T47D (cell line): ENCODE data around the gene HK1.

Experiments
- DNase-seq, 2 experiments: peaks; one replicate each; pipeline versions ENCODE4 v3.0.0 to v3.0.0-alpha.2; 2011 to 2012; ENCODE audit warnings: low read depth in 1 of 2, low spot score in 1 of 2
- JUND ChIP-seq: IDR thresholded peaks from 2 replicates; pipeline ENCODE4 v1.6.1; 2012; ENCODE audit warnings: low read depth
- in situ Hi-C: cut with HindIII; loops from 2 replicates; pipeline ENCODE4 v1.10.0; 2016; ENCODE audit warnings: low sequenced_read_pairs, low pct_unique_long_range_greater_than_20kb

The HK1 gene

DNA sequence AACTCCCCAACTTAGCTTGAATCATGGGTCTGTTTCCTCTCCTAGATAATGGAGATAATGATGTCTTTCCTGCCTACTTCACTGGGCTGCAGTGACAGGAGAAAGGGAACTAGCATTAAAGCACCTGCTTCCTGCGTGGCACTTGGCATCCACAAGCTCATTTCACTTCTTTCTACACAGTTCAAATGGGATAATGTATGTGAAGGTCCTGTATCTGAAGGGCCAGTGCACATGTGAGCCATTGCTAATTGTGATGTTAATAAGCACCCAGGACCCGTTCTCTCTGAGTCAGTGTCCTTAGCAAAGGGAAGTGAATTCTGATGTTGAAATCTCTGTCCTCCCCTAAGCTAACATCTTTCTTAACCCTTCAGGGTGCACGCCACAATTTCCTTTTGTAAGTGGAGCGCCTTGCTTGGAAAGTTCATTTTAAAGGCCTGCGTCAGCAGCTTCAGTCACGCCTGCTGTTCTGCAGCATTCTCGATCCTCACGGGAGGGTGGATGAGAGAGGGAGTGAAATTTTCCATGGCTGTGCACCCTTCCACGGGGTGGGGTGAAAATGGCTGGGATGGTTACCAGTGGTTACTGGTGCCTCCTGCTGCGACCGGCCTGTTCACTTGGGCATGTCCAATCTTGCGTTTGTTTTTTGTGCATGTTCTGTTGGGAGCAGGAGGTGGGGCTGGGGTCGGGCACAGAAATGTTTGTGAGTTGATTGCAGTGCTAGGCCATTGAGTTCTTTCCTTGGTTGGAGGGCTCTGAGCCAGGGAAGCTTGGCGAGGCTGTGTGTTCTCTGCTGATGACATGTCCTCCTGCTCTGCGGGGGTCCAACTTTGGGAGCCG lies 59.2 kb downstream of the HK1 start:
- peak in 1 of 2 experiments; percentile 78 for DNase-seq
- no peak for TF ChIP-seq JUND
- in situ Hi-C loops = no loop called here

DNA sequence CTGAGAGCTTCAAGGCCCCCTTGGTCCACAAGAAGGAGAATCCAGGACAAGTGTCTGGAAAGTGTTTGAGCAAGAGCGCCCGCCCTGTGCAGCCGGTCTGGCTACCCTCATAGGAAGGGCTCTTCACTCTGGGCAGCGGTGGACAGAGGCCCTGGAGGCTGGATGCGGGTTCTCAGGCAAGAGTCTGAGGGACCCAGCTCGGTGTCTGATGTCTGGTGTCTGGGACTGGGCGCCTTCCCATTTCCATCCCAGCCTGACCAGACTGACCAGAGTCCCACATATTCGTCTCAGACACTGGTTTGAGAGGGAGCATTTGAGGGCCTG lies 59.8 kb downstream of the HK1 start:
- in situ Hi-C loops = no loop called here
- TF ChIP-seq JUND = no peak

DNA sequence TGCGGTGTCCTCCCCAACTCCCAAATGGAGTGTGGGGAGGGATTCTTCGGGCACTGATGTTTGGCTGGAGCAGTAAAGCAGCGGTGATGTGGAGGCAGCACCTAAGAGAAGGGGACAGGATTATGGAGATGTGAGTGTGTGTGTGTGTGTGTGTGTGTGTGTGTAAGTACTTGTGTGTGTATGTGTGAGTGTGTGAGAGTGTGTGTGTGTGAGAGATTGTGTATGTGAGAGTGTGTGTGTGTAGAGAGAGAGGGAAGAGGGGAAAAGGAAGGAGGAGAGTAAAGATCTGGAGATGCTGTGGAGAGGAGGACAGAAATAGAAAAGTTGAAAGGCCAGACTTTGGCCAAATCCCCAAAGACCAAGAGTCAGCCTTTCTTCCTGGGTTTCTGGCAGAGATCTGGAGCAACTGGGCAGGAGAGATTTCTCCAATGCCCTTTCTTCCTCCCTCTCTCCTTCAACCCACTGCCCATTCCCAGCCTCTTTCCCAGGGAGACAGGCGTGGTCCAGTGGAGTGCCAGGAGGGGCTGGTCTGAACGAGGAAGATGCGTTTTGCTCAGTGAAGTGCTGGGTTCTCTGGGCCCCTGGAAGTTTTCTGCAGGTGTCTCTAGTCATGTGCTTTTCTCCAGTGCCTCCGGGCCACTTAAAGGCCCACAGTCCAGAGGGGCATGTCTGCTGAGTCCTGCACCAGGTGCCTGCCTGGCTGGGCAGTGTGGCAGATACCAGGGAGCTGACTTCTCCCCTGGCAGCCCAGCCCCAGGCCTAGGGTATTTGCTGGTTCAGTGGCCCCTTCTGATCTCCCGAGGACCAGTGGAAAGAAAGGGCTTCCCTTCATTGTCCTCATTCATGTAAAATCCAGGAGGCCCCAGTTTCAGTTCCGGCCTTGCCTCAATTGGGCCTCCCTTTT lies 60.5 kb downstream of the HK1 start:
- no peak for DNase-seq
- in situ Hi-C loops = no loop called here
- no peak for TF ChIP-seq JUND

More for the DNA sequence above, 59.8 kb downstream of the HK1 start:
- no peak for DNase-seq

DNA sequence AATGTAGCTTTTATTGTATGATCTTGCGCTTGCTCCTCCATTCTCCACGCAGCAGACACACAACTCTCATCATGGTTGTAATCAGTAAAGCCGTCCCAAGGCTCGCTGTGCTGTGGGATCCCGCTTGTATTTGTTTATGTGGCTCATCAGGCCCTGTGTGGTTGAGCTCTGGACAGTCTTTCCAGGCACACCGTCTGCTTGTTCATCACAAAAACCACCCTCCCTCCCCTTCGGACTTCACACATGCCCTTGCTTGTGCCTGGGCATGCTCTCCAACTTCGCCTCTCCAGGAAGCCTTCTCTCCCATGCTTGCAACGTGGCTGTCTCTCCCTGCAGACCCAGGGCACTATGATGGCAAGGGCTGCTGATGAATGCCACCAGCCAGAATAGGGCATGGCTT lies 62.4 kb downstream of the HK1 start:
- TF ChIP-seq JUND = no peak
- no peak for DNase-seq
- in situ Hi-C loops = no loop called here

DNA sequence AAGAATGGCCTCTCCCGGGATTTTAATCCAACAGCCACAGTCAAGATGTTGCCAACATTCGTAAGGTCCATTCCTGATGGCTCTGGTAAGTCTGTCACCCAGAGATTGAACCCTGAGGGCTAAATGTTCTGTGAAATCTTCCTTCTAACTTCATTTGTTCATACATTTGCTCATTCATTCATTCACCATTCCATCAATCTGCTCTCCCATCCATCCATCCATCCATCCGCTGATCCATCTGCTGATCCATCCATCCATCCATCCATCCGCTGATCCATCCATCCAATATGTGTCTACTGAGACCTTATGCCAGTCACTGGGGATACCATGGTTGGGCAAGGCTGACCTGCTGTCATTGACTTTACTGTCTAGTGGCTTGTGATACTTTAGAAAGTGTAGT lies 65.6 kb downstream of the HK1 start:
- DNase-seq = no peak
- no peak for TF ChIP-seq JUND
- in situ Hi-C loops = no loop called here

DNA sequence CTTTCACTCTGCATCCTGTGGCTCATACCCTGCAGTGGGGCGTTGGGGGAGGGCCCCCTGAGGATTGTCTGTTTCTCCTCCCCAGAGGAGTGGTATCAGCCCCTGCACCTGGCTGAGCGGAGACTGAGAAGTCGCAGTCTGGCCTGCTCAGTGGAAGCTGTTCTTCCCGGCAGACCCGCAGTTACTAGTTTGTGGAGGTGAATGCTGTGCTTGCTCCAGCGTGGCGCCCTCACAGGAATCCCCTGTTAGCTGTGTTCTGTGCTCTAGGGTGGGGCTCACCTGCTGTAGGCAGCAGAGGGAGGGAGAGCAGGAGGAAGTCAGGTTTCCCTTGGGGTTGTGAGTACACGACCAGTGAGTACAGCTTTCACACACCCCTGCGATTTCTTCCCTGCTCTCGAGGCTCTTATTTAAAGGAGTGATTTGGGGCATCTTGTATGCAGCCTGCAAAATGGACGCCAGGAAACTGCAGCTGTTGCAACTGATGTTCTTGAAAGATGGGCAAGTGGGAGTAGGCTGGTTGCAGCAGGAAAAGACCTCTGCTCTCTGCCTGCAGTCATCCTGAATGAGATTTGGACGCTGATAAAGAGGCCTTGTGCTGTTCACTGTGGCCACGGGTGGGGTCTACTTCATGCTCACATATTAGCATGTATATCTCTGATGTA lies 66.4 kb downstream of the HK1 start:
- no peak for TF ChIP-seq JUND
- in situ Hi-C loops = no loop called here
- DNase-seq = no peak

DNA sequence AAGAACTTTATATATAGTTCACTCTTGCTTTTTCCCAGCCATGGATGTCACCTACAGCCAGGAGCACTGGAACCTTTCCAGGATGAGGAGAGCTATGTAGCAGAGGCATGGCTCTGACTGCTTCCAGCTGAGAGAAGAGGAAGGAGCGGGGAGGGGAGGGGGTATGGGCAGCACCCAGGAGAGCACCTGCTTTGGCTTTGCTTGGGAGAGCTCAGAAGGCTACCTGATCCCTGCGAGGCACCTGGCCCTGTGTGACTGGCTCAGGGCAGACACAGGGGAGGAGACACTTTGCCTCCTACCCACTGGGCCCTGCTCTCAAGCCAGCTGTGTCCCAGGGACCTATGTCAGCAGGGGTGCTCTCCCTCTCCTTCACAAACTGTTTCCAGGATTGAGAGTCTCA lies 67.1 kb downstream of the HK1 start:
- DNase-seq = peak in 1 of 2 experiments; percentile 88
- in situ Hi-C loops = no loop called here
- TF ChIP-seq JUND = no peak

DNA sequence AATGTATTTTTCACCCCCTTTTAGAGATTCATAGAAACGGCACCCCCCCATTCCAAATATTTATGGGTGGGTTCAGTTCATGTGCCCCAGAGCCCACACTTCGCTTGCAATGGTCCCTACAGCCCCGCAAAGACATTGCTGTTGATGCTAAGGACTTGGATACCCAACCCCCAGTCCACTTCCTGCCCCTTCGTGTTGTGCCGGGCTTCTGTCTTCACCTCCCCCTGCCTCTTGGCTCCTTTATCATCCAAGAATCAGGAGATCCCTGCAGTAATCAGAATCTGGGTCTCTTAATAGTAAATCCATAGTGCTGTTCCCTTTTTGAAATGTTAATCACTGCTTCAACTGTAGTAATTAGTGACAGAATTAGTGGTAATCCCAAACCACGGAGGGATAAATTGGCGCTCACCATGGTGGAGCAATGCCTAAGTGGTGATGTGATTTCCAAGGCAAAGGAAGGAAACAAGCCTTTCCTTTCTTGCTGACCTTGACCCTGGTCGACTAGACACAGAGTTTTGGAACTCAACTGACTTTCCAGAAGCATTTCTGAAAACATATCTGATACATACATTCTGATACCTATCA lies 67.7 kb downstream of the HK1 start:
- in situ Hi-C loops = no loop called here
- no peak for TF ChIP-seq JUND
- DNase-seq = no peak

DNA sequence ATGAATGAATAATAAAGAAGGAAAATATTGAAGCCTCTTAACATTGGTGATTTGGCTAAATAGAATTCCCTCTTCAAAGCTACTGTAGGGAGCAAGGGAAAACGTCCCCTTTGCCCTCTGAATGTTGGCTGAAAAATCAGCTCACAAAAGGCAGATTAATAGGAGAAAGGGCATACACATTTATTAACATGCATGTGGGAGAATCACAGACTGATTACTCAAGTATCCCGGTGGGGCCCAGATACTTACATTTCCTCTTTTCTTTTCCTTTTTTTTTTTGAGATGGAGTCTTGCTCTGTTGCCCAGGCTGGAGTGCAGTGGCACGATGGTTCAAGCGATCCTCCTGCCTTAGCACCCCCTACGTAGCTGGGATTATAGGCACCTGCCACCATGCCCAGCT lies 68.5 kb downstream of the HK1 start:
- no peak for TF ChIP-seq JUND
- no peak for DNase-seq
- in situ Hi-C loops = no loop called here

DNA sequence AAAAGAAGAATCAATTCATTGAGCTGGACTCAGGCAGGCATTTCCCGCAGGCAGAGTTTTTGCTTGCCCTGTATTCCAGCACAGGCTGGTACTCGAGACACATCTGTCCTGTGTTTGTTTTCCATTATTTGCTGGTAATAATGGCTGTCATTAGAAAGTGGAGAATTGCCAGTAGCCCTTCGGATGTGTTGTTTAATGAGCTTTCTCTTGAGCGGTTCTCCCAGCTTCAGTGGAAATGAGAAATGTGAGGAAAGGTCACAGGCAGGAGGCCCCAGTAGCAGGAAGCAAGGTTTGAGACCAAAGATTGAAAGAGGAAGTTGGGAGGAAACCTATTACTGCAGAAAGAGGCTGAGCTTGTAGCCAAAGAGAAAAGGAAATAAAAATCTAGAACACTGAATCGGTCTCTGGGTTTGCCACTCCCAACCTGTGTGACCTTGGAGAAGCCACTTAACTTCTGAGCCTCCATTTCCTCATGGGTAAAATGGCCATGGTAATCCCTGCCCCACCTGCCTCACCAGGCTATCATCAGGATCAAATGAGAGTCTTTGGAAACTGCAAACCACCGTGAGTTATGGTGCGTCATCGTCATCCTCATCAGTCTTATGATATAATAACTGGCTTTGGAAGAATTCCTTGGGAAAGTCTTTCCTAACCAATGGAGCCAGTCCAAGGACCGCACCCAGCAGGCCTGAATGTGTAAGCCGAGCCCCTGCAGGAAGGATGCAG lies 70.7 kb downstream of the HK1 start:
- in situ Hi-C loops = no loop called here
- TF ChIP-seq JUND = no peak
- DNase-seq = no peak

DNA sequence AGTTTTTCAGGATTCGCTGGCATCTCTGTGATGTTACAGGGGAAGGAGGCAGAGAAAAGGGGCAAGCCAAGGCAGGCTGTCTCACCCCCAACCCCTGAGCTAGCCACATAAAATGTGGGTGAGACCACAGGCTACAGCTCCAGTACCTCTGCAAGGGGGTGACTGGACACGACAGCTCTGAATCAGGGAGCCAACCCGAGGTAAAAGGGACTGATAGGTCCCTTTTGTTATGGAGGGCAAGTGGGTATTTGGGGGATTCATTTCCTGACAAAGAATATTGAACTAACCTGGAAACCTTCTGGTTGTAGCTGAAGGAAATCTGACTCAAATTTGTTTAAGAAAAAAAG lies 71.2 kb downstream of the HK1 start:
- TF ChIP-seq JUND = no peak
- in situ Hi-C loops = no loop called here
- DNase-seq = no peak

DNA sequence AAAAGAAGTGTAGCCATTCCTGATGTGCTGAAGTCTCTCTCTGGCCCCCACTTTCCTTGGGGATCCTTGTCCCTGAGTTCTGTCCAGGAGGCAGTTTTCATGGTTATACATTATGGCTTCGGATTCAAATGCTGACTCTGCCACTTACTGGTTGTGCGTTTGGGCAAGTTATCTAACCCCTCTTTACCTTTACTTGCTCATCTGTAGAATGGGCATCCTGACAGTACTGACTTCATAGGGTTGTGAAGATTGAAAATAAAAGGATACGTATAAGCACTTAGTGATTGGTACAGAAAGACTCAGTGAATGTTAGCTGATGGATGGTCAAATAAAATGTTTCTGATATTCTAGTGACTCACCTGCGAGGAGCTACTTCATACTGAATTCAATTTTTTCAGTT lies 73.3 kb downstream of the HK1 start:
- DNase-seq = no peak
- TF ChIP-seq JUND = no peak
- in situ Hi-C loops = no loop called here
